GM12891 (cell line): ENCODE measurements around the gene SPINT2.
A peak's percentile ranks its signal among the peaks of the same experiment; 100 is the strongest.
"Not testable (repeated sequence)": the region's sequence is repeated elsewhere in the genome, so short reads cannot be mapped to it uniquely, and the experiment has no call there.

Source experiments
- DNase-seq: peaks from one replicate; pipeline ENCODE4 v3.0.0; 2011; ENCODE audit warnings: low spot score; ENCODE audit not compliant: insufficient read length
- FAIRE-seq: peaks from 2 replicates; lab custom pipeline; 2011; peaks lifted over from hg19 to GRCh38; lab: Jason Lieb, UNC
- PAX5 ChIP-seq: IDR thresholded peaks from 2 replicates; pipeline ENCODE4 v1.6.1; 2011; ENCODE audit warnings: low read length, moderate library complexity, mild to moderate bottlenecking; ENCODE audit not compliant: insufficient read depth, severe bottlenecking
- POLR2A ChIP-seq: IDR thresholded peaks from 2 replicates; pipeline ENCODE4 v1.6.1; 2011; ENCODE audit warnings: low read depth, low read length, control low read depth
- POLR2AphosphoS5 ChIP-seq: IDR thresholded peaks from 2 replicates; pipeline ENCODE4 v1.6.1; 2011; ENCODE audit warnings: low read depth, low read length, control low read depth
- POU2F2 ChIP-seq: IDR thresholded peaks from 2 replicates; pipeline ENCODE4 v1.6.1; 2011; ENCODE audit warnings: low read depth, mild to moderate bottlenecking, control low read depth, low read length, moderate library complexity
- SPI1 ChIP-seq: IDR thresholded peaks from 2 replicates; pipeline ENCODE4 v1.6.1; 2011; ENCODE audit warnings: low read depth, low read length, control low read depth
- TAF1 ChIP-seq: IDR thresholded peaks from 2 replicates; pipeline ENCODE4 v1.6.1; 2011; ENCODE audit warnings: low read depth, low read length, control low read depth

SPINT2 gene

DNA sequence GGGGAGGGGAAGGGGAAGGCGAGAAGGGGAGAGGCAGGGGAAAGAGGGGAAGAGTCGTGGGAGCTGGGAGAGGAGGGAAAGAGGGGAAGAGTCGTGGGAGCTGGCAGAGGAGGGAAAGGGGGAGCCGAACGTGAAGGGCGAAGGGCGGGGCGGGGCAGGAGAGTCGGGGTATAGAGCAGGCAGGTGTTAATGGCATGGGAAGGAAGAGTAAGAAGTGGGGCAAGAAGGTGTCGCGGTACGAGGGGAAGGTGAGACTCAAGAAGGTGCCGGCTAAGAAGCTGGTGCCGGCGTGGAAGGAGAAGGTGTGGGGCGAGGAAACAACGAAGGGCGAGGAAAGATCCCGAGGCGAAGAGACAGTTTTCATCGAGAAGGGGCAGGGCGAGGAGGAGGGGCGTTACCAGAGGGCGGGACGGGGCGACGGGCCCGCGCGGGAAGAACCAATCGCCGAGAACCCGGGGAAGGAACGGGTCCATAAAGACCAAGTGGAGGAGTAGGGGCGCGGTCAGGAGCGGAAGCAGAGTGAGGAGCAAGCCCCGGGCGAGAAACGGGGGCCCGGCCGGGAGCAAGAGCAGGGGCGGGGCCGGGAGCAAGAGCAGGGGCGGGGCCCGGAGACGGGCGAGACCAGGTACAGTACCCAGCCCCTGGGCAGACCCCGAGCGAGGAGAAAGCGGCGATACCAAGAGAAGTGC, 71.7 kb downstream of the SPINT2 start:
- no peak for TF ChIP-seq SPI1
- no peak for TF ChIP-seq POLR2A
- no peak for TF ChIP-seq TAF1
- no peak for TF ChIP-seq POLR2AphosphoS5
- no peak for TF ChIP-seq PAX5
- TF ChIP-seq POU2F2, result no peak
- peak; percentile 90 for DNase-seq
- peak; percentile 99 for FAIRE-seq

DNA sequence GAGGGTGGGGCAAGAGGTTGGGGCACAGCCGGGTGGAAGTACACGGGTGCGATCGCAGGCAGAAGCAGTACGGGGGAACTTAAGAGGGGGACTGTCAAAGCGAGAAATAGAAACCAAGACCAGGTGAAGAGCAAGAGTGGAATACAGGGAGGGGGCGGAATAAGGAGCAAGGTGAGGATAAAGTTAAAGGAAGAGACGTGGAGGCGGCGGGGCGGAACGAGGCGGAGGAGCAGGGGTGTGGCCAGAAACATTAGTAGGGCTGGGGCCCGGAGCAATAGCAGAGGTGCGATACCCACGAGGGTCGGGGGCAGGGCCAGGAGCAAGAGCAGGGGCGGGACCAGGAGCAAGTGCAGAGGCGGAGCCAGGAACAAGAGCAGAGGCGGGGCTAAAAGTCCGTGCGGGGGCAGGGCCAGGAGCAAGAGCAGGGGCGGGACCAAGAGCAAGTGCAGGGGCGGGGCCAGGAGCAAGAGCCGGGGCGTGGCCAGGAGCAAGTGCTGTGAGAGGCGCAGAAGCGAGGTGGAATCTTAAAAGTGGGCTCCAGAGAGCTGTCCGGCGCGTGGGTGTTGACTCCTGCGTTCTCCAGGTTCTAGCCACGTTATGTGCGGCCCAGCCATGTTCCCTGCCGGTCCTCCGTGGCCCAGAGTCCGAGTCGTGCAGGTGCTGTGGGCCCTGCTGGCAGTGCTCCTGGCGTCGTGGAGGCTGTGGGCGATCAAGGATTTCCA, 72.4 kb downstream of the SPINT2 start:
- TF ChIP-seq POLR2A (no peak), POLR2AphosphoS5 (no peak), TAF1 (no peak), POU2F2 (no peak), PAX5 (no peak), SPI1 (no peak)
- FAIRE-seq (peak; percentile 94), DNase-seq (peak; percentile 82)

DNA sequence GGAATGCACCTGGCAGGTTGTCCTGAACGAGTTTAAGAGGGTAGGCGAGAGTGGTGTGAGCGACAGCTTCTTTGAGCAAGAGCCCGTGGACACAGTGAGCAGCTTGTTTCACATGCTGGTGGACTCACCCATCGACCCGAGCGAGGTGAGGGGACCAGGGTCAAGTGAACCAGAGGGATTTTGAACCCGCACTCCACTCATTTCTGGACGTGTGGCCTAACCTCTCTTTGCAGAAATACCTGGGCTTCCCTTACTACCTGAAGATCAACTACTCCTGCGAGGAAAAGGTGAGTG, 72.9 kb downstream of the SPINT2 start:
- TF ChIP-seq SPI1 (no peak), PAX5 (no peak), POLR2AphosphoS5 (no peak), TAF1 (no peak), POU2F2 (no peak), POLR2A (no peak)
- no peak for DNase-seq
- no peak for FAIRE-seq

DNA sequence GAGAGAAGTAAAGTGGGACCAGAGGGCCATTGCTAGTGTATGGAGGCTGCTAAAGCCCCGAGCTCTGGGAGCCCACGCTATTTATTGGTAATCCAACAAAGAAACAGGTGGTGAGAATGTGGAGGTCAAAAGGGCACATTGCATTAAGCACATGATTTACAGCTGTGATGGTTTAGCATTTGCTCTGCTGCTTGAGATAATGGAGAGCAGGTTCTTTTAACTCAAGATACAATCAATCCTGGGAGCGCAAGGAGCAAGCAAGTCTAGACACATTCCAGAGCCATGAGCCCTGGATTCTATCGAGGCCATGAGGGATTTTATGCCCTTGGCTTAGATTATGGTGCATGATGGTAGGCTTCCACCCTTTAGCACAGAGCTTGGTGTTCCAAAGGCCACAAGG, 74.6 kb downstream of the SPINT2 start:
- not testable (repeated sequence) for DNase-seq, FAIRE-seq

DNA sequence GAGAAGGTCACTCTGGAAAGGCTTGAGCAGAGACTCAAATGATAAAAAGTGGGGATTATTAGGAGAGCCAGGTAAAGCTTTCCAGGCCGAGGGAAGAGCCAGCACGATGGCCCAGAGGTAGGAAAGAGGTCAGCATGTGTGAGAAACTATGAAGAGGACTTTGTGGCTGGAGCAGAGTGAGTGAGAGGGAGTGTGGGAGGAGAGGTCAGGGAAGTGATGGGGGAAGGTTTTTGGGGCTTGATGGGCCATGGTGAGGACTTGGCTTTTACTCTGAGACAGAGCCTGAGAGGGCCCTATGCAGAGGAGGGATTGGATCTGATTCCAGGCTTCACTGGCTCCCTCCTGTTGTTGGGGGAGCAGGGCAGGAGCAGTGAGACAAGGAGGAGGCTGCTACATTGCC, 76.6 kb downstream of the SPINT2 start:
- FAIRE-seq (no peak), DNase-seq (no peak)
- TF ChIP-seq POU2F2, result no peak
- no peak for TF ChIP-seq POLR2AphosphoS5
- no peak for TF ChIP-seq POLR2A
